PFSK-1 (cell line): Measurements from ENCODE around the gene GPC6.

Source experiments
- FOXP2 ChIP-seq: optimal IDR thresholded peaks from 2 replicates; pipeline ENCODE3; 2011; ENCODE audit warnings: borderline replicate concordance, control low read depth, inconsistent platforms; ENCODE audit not compliant: insufficient read depth; ENCODE audit errors: extremely low read length, extremely low read depth
- REST ChIP-seq, 2 experiments: IDR thresholded peaks; 2 replicates each; pipeline versions ENCODE4 v1.6.1 to v1.8.0; 2011 to 2012; ENCODE audit warnings: low read depth in 2 of 2, low read length in 2 of 2, control low read depth in 1 of 2, inconsistent platforms in 1 of 2, mild to moderate bottlenecking in 1 of 2, moderate library complexity in 1 of 2; ENCODE audit not compliant: insufficient read depth in 1 of 2

GRCh38 chr13:93352616-93353015, 126.0 kb downstream of the GPC6 start:
- no peak for TF ChIP-seq FOXP2
- no peak for TF ChIP-seq REST (IDR thresholded peaks at IDR 0.05; ENCODE audit: insufficient read depth in 1 of 2, low read depth in 2 of 2, low read length in 2 of 2)
